GM18870 (cell line): ENCODE measurements around the gene SDC4.

Experiments used
- ATAC-seq: cut with Tn5 transposase; IDR thresholded peaks from one replicate; pipeline ENCODE4 v1.9.1; 2021; ENCODE audit warnings: moderate library complexity; ENCODE audit not compliant: unreplicated experiment

Gene SDC4

GRCh38 chr20:45347936-45348778 is at the start of gene SDC4:
Gene SDC4, minus strand, starts transcription at chr20:45348424. Its CDS starts 40 bp downstream, at chr20:45348384.
- no peak for ATAC-seq

- ATAC-seq = no peak
Measured at GRCh38 chr20:45395114-45395415, 46.8 kb upstream of the SDC4 start.

DNA sequence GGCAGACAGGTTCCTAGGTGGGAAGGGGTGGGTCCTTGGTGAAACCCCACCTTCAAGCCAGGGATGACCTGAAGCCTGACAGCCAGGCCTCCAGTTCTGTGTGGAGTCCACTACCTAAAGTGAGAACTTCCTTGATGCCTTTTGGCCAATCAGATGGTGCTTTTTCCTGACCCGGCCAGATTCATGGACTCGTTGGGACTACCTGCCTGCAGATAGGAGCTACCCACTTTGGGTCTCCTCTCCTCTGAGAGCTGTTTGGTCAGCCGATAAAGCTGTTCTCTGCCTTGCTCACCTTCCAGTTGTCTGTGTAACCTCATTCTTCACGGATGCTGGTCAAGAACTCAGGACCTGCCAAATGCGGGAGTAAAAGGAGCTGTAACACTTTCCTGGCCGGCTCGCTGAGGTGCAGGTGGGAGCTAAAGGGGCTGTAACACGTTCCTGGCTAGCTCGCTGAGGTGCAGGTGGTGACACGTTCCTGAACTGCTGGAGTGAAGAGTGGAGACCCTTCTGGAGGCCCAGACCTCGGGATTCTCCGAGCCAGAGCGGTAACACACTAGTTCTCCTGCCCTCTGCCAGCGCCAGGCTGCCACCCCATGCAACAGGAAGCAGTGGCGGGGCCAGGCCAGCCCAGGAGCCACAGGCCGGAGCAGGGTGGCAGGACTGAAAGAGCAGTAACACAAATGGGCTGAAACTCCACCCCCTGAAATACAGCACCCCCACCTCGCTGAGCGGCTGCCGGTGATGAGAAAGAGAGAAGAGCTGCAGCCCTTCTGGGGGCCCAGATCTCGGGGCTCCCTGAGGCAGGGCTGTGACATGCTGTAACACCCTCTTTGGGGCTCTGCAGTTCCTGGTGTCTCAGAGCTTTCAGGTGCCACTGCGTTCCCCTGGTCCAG is 46.2 kb upstream of the SDC4 start:
- ATAC-seq = no peak

DNA sequence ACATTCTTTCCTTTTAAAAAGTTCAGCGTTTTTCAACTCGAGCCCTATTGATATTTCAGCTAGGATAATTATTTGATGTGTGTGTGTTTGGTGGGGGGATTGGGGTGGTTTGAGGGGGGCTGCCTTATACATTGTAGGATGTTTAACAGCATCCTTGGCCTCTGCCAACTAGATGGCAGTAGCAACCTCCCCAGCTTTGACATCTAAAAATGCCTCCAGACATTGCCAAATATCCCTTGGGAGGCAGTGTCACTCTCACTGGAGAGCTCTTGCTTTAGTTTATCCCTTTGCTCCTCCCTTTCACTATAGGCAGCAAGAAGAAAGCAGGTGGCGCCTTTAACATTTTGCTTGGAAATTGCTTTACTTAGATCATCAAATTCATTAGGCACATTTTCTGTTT is 44.5 kb upstream of the SDC4 start:
- ATAC-seq = no peak

GRCh38 chr20:45391559-45391958 is 43.3 kb upstream of the SDC4 start:
- no peak for ATAC-seq

DNA sequence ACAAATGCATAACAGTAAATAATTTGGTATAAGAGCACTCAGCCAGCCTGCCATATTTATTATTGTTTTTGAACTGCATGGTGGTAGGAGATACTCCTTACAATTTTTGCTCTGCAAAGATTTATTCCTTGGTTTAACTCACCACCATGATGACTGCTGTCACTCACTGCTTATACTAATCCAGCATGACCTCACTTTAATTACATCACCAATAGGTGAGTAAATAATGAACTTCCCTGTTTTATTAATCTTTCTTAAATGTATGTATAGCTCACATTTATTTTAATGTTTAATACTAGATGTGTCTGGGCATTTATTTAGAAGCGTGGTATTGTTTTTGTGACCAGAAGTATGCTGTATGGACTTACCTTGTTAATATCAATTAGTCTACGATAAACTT is 42.7 kb upstream of the SDC4 start:
- no peak for ATAC-seq

- no peak for ATAC-seq
Measured at GRCh38 chr20:45387274-45387673, 39.0 kb upstream of the SDC4 start.

- no peak for ATAC-seq
Measured at GRCh38 chr20:45378191-45378590, 30.0 kb upstream of the SDC4 start, which contains the start of gene TP53TG5. Gene TP53TG5, minus strand, starts transcription at chr20:45378325. Its CDS starts 89 bp downstream, at chr20:45378236.

DNA sequence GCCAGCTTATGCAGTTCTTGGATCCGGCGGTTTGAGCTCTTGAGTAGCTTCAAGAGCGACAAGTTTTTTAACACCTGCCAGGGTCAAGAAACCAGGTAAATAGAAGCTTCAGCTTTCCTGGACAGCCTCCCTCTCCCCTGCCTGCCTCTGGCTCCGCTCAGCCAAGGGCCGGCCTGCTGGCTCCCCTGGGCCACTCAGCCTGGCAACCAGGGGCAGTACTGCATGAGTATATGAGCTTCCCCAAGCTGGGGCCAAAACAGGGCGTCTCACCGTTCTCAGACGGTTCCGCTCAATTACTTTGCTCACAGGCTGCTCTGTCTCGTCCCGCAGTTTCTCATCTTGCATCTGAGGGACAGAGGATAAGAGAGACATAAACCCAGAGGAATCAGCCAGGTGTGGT is 29.0 kb upstream of the SDC4 start:
- no peak for ATAC-seq

GRCh38 chr20:45374966-45375365 is 26.7 kb upstream of the SDC4 start:
- ATAC-seq = no peak

DNA sequence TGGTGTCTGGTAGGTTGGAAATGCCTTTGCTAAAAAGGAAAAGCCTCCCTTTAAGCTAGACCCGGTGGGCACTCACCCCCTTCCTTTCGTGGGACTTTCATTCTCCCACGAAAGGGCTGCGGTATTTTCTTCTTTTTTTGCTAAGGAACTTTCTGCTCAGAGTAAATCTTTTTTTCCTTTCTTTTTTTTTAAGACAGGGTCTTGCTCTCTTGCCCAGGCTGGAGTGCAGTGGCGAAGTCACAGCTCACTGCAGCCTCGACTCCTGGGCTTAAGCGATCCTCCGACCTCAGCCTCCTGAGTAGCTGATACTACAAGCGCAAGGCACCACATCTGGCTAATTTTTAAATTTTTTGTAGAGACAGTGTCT is 25.9 kb upstream of the SDC4 start:
- ATAC-seq = no peak

DNA sequence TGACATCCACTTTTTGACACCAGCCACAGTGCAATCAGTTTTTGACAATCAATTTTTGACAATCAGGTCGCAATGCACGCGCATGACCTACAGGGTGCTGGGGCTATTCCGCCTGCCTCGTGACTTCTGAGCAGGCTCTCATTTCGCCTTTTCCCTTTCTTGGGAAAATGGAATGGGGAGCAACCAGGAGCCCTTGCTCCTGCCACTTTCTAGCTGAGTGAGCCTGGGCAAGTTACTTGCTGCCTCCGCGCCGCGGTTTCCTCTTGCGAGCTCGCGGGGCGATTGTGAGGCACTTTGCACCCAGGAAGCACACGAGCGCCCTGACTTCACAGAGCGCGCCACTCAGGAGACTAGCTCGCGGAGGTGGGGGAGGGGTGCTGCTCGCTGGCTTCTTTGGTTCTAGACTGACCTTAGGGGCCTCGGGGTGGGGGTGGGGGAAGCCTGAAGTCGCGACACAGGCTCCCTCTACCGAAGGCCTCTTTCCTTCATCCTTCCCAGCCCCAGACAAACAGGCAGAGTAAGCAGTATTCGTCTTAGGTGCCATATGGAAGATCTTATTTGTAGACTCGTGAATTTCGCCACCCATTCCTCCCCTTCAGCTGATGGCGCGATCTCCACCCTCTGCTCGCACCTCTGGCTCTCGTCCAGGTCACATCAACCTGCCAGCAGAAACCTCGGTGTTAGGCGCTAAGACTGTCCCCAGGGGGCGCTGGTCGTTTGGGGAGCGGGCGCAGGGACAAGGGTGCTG is 25.3 kb upstream of the SDC4 start:
- no peak for ATAC-seq

GRCh38 chr20:45372646-45373352 is 24.6 kb upstream of the SDC4 start:
- no peak for ATAC-seq

GRCh38 chr20:45372241-45372640 is 24.0 kb upstream of the SDC4 start:
- ATAC-seq = no peak

DNA sequence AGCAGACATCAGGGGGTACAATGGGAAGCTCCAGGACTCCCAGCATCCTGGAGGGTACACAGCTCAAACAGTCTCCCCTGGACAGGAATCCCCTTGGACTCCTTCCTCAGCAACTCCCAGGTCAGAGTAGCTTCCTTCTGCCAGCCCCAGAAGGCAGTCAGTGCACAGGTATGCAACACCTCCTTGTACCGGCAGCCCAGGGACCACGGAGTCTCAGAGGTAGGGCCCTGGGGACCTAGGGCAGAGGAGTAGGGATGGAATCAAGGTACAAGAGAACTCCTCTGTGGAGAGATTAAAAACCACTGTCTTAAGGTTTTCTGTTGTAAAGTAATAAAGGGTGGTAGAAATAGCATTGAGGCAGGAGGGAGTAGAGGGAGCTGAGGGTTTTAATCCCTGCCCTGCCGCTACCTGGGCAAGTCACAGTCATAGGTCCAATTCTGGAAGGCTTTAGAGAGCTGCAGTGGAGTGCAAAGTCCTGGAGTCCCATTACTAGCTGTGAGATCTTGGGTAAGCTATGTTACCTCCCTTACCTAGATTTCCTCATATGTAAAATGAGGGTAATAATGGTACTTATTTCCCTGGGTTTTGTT is 22.4 kb upstream of the SDC4 start:
- ATAC-seq = no peak

- ATAC-seq = peak; percentile 80
Measured at GRCh38 chr20:45368221-45368980, 20.2 kb upstream of the SDC4 start.

- no peak for ATAC-seq
Measured at GRCh38 chr20:45367126-45367525, 18.9 kb upstream of the SDC4 start.

- no peak for ATAC-seq
Measured at GRCh38 chr20:45366631-45367030, 18.4 kb upstream of the SDC4 start.

DNA sequence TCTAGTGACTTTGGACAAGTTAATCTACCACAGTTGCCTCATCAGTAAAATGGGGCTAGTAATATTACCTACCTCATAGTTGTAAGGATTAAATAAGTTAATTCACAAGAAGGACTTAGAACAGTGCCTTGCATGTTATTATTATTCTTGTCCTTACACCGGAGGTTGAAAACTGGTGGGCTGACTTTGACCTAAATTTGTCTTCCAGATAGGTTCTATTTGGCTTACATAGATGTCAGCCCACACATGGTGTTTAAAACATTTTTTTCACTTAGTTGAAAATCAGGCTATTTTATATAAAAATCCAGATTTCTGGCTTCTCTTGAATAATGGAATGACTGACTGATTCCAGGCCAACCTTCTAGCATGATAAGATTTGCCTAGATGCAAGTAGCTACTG is 18.0 kb upstream of the SDC4 start:
- ATAC-seq = no peak
